Occipital lobe (tissue), 2 donors: ENCODE data around the gene SLC22A1. TPM values are rescaled to one million over a fixed set of nuclear protein-coding genes. Genes with fewer than 3 reads are reported as not detected.
"Not testable (repeated sequence)": the region's sequence is repeated elsewhere in the genome, so short reads cannot be mapped to it uniquely, and the experiment has no call there.

Experiments used
- DNase-seq: peaks from one replicate; lab custom pipeline; 2025; lab: John Stamatoyannopoulos, UW
- total RNA-seq: library from RNA; depleted of rRNA; stranded (reverse); fragments of >200 nt; gene quantifications from one replicate; pipeline ENCODE4 v1.2.3, GENCODE V29; 2014

Gene SLC22A1
- total RNA-seq, 1 donor from 2014 or later, result 1.9 TPM

DNA sequence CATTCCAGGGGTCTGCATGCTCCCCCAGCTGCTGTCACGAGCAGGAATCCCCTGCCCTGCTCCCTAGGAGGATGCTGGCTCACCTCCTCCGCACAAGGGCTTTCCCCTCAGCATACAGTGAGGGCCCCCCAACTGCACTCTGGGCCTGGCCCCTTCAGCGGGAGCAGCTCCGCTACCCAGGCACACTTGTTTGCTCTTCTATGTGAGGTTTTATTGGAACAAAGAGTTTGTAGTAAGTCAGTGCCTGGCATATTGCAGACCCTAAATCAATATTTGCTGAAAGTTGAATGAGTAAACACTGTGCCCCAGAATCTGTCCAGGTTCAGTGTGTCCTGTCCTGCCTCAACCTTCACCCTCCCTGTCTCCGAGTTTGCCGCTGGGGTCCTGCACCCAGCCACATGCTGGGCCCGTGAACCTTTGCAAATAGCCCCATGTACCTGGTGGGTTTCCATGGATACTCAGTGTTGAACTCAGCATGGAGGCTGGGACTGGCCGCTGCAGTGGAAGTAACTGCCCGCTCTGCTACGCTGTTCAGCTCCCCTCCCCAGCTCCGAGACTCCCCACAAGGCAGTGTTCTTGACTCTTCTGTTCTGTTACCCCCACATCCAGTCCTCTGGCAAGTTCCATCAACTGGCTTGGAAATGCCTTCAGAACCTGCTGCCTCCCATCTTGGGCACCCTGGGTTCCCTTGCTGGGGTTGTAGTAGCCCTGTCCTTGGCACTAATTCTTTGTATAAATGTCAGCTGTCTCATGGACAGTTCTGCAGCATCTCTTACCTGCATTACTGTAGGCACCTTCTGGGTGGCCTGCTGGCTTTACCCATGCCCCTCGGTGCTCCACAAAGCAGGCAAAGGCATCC is 15.7 kb downstream of the SLC22A1 start:
- DNase-seq, result no peak

DNA sequence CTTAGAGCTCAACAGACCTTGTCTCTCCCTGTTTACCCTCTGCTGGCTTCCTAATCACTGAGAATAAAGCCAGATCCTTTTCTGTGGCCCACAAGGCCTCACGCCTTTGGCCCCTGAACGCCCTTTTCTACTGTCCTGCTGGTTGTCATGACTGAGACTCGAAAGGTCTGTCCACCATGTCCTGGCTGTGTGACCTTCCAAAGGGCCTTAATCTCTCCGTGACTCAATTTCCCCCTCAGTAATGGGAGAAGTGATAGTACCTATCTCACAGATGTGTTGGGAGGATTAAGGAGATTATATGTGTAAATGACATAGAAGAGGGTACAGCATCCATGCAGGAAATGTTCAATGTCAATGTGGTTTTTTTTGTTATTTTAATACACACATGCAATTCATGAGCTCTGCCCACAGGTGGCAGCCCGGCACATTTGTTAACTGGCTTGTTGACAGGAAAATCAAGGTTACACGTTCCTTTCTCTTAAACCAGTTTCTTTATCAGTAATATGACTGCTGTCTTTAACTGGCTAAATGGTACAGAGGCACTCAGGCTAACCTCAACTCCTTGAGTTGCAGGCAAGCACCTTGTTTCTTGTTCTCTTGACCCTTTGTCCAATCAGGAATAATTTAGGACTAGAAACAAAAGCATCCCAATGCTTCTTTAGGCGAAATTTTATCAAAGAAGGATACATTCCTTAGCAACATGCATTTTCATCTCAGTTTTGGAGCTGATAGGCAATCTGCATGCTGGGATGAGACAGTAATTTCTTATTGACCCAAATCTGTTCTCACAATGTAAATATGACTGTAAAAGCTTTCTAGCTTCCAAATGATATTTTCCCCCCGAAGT is 16.6 kb downstream of the SLC22A1 start:
- DNase-seq, result no peak

DNA sequence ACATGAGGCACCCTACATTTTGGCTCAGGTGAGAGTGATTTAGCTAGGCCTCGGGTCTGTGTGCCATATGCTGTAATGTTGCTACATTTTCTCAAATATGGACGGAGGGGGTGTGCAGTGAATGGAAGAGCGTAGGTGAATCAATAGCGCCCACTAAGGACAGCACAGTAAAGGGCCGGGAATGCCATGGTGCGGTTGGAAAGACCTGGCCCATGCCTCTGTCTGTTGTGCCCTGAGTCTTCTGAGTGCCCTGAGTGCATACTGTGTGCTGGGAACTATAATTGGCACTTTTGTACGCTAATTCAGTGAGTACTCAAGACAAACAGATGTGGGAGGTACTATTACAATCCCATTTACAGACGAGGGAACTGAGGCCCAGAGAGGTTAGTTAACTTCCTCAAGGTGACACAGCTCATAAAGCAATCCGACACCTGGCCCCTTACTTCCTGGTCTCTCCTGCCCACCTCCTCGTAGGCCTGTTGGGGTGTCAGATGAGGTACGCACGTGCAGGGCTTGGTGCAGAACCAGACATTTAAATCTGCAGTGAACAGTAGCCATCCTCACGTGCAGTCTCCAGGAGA is 17.3 kb downstream of the SLC22A1 start:
- DNase-seq, result no peak

DNA sequence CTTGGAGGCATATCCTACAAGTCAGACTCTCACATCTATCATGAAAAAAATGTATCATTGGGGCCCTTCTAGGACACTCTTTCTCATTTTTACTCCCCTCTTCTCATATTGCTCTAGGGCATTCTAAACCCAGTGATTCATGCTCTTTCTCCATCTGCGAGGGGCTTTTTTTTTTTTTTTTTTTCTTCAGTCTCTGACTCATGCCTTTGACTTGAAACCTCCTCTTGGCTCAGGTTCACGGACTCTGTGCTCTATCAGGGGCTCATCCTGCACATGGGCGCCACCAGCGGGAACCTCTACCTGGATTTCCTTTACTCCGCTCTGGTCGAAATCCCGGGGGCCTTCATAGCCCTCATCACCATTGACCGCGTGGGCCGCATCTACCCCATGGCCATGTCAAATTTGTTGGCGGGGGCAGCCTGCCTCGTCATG is 17.8 kb downstream of the SLC22A1 start:
- DNase-seq, result no peak

DNA sequence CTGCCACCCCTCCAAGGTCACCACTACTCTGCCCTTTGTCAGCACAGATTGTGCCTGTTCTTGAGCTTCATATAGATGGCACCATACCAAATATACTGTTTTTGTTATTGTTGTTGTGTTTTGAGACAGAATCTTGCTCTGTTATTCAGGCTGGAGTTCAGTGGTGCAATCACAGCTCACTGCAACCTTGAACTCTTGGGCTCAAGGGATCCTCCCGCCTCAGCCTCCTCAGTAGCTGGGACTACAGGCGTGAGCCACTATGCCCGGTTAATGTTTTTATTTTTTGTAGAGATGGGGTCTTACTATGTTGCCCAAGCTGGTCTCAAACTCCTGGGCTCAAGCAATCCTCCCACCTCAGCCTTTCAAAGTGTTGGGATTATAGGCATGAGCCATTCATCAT is 18.9 kb downstream of the SLC22A1 start:
- not testable (repeated sequence) for DNase-seq

DNA sequence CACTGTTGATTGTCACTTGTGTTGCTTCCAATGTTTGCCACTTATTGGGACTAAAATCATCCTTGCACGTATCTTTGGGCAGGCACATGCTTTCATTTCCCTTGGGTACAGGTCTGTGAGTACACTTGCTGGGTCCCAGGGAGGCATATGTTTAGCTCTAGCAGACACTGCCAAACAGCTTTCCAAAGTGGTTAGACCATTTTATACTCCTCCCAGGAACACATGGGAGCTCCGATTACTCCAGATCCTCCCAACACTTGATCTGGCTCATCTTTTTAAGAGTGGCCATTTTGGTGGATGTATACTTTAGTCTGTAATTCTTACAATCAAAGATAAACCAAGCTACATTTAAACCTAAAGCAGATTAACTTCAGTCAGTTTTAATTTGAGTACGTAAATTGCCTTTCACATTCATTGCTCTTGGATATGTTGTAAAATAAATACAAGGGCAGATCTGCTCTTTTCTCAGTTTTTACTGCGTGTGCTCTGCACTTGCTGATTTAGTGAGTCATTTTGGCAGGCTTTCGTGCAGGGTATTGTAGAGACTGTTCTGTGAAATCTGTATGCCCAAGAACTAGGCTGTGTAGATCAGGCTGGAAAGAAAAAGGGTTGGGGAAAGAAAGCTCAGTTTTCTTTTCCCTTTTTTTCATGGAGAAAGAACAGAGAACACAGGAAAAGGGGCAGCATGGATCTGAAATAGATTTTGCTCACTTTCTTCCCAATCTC is 19.5 kb downstream of the SLC22A1 start:
- no peak for DNase-seq

DNA sequence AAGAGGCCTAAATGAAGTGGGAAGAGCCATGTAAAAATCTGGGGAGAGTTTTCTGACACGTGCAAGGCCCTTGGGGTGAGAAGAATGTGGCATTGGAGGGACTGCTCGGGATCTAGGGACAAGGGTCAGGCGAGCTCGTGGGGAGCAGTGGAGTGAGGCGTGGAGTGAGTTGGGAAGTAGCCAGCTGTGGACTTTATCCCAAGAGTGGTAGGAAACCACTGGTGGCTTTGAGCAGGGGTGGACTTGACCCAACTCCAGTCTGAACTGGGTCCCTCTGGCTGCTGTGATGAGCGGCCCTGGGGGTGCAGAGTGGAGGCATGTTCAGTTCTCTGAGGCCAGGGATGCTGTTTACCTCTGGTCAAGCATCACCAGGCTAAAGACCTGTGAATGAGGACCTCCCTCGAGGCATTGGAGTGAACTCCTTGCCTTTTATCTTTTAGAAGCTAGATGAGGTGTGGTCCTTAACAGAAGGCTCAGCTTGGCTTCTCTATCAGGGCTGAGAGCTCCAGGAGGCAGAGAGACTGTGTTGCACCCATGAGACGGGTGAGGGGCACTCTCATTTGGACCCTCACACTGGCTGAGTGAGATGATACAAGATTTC is 20.6 kb downstream of the SLC22A1 start:
- no peak for DNase-seq

DNA sequence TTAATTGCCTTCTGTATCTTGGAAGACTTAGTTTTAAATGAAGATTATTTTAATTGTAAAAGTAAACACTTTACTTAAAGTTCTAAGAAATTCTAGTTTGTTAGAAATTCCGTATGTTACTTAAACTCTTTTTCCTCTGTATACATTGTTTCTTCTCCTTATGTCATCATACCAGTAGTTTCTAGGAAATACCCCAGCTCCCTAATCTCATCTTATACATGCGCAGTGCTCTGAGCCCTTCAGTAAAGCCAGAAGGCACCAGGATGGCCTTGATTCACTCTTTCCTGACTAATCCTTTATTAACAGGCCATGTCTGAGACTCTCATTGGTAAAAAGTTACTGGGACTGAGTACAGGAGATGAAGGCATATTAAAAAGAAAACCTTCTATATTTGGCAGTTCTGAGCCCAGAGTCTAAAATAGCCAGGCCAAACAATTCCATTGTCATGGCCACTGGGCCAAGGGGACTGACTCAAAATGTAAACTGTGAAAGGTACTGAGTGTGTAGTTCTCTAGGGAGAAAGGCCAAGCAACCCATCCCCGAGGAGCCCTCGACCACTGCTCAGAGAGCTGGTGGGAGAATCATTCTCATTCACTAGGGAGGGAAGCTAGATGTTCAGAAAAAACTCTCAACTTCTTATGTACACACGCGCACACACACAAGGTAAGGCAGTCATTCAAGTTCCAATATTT is 25.0 kb downstream of the SLC22A1 start:
- no peak for DNase-seq

DNA sequence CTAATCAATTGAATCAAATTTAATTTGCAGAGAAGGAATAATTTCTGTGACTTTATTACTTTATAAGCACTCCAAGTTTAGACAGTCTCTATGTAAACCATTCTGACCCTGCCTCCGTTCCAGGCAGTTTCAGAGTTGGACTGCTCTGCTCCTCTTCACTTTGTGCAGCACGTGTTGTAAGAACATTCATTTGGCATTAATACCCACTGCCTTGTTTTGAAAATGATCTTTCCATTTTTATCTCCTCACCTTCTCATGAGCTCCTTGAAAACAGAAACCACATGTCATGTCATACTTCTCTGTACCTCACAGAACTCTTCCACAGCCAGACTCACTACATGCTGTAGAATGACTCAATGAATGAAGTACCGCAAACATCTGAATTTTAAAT is 25.5 kb downstream of the SLC22A1 start:
- no peak for DNase-seq

DNA sequence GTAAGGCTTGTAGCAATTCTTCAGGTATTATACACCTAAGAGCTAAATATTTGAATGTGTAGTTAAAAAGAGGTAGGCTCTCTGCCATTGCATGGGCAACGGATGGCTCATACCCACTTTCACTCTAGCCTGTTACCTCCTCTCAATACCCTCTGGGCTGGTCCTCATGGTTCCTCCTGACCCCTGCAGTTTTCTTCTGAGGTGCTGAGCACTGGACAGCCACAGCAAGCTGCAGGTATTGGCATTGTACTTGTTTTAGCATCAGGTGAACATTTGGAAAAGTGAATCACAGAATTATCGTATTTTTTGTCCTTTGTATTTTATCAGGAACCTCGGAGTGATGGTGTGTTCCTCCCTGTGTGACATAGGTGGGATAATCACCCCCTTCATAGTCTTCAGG is 32.9 kb downstream of the SLC22A1 start:
- no peak for DNase-seq

DNA sequence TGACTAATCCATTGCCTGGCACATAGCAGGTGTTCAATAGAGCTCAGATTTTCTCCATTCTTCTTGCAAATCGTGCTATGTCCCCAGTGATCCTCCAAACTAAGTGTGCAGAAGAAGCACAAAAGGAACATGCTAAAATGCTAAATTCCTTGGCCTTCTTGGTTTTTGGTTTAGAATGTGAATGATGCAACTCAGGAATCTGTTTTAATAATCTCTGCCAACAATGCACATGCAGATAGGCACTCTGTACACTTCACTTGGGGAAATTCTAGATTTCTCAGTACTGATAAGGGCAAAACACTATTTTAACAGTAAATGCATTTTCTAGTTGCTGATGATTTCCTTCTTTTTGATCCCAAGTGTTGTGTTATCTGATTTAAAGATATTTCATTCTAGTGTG is 35.2 kb downstream of the SLC22A1 start:
- no peak for DNase-seq

DNA sequence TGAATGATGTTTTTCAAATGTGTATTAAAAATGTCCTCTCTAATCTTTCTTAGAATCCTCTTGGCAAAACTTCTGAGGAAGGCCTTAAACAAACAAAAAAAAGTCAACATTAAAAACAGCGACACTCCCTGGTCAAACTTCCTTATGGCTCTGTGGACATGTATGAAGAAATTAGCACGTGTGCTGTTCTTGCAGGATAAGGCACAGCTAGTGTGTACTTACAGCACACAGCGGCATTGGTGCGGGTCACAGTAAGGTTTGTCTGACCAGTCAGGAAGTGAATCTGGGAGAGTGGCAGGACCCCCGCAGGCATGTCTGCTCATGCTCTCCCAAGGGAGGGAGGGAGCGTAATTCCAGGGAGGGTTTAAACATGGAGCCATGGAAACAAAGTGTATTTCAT is 38.8 kb downstream of the SLC22A1 start:
- DNase-seq, result no peak

DNA sequence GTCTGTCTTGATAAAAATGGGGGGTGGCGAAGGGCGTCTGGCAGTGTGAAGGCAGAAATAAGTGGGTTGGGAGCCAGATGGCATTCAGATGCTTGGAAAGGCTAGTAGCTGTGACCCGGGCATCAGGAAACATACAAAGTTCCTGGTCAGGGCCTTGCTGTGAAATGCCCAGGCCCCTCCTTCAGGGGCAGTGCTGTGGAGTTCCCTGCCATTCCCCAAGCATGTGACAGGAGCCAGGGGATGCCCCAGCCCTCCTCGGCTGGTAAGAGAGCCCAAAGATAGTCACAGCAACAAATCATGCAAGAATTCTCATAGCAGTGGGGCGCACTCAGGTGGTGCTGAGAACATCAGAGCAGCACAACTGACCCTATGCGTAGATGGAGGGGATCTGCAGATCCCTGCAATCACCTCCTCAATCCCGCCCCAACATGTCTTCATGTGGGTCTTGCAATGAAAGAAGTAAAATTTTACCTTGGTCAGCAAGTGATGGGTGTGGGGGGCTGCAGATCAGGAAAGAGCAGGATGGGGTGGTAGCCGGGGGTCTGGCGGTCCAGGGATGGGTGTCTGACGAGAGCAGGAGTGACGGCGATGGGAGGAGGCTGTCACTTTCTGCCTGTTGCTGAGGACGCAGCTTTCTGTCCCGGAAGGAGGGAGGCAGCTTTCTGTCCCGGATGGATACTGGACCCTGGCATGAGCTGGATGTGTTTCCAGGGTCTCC is 39.5 kb downstream of the SLC22A1 start:
- DNase-seq, result no peak

DNA sequence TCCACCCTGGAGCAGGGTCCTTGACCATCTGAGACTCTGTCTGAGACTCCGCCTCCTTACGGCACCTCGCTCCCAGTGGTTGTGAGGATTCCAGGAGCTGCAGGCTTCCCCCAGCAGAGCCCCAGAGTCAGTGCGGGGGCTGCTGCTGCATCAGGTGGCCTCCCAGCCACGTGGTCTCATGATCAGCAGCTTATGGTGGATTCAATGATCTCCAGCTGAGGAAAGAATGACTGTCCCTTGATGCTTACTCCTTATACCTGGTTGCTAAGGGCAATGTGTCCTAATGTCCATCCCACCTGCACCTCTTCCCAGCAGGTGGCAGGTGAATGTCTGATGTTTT is 40.0 kb downstream of the SLC22A1 start:
- no peak for DNase-seq

DNA sequence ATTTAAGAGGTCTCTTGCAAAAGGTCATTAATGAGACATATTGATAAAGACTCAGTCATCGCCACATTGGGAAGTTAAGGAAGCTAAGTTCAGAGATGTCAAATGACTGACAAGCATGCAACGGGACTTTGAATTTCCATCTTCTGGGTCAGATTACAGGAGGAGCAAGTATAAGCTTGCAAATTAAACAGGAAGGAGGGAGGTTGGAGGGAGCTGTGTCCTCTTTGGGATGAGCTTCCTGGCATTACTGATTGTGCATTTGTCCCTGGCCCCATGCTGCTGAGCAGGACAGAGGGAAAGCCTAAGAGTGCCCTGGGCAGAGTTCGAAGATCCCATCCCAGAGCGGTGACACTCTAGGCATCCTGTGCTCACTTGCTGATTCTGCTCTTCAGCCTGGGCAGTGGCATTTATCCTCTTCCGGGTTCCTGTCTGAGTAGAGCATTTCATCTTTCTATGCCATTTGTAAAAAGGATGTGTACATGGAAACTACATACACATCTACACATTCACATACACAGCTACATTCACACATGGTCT is 40.5 kb downstream of the SLC22A1 start:
- no peak for DNase-seq

DNA sequence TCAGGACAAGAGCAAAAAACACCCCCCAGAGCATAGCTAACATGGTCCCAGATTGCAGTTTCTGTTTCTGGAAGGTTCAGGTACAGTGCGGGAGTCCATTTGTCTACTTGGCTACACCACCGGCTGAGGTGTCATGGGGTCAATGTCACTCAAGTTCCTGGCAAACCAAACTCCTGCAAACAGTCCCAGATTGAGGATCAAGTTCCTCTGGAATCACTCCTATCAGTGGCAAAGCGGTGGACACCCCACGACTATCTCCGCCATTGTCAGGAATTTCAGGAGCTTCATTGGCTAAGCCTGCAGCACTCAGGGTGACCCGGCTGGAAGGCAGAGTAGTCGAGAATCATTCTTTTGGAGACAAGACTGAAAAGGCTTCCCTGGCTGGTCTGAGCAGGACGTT is 41.8 kb downstream of the SLC22A1 start:
- DNase-seq, result no peak

DNA sequence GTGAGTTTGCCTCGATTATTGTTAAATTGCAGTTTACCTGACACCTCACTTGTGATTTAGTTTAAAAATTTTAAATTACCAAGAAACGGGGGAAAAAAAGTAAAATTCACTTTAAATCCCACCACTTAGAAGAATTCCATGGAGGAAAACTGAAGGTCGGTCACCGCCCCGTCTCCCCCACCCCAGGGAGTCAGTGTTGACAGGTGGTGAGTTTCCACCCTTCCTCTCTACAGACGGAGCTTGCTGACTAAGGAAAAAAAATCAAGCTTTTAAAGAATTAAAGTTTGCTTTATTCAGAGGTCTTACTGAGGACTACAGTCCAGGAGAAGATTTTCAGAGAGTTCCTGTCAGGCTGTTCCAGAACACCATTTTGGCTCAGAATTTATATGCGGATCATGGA is 42.3 kb downstream of the SLC22A1 start:
- no peak for DNase-seq

DNA sequence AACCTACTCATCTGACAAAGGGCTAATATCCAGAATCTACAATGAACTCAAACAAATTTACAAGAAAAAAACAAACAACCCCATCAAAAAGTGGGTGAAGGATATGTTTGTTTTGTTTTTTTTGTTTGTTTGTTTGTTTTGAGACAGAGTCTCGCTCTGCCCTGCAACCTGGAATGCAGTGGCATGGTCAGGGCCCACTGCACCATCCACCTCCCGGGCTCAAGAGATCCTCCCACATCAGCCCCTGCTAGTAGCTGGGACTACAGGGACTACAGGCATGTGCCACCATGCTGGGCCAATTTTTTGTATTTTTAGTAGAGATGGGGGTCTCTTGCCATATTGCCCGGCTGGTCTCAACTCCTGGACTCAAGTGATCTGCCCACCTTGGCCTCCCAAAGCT is 44.3 kb downstream of the SLC22A1 start:
- DNase-seq, result not testable (repeated sequence)

DNA sequence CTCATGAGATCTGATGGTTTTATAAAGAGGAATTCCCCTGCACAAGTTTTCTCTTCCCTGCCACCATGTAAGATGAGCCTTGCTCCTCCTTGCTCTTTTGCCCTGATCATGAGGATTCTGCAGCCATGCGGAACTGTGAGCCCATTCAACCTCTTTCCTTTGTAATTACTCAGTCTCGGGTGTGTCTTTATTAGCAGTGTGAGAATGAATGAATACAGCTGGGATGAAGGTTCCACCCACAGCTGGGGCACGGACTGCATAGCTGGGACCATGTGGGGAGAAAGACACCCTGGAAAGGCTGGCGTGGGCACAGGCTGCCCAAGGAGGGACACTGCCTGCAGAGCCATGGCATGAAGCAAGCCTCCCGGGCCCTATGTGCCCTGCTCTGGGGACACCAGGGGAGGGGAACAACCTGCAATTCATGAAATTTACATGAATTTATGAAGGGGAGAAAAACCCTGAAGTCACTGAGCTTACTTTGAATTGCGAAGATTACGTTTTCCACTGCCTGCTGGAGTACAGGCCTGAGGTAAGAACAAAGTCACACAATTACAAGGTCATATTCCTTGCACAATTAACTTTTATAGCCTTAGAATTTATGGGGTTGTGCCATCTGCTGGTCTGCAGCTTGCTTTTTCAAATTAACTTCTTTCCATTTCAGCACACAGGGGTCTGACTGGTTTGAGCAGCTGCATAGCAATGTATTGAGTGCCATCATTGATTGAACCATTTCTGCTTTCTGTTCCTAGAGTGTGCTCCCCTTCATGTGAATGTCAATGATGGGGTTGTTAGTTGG is 46.2 kb downstream of the SLC22A1 start:
- no peak for DNase-seq
